ENCODE results near the gene PES1. TPM values are rescaled to one million over a fixed set of nuclear protein-coding genes. Genes with fewer than 3 reads are reported as not detected.
"Not testable (repeated sequence)": the region's sequence is repeated elsewhere in the genome, so short reads cannot be mapped to it uniquely, and the experiment has no call there.

The PES1 gene
- total RNA-seq, 4 donors from 2014 or later: 28.2 to 55.7 (median 42.9) TPM

DNA sequence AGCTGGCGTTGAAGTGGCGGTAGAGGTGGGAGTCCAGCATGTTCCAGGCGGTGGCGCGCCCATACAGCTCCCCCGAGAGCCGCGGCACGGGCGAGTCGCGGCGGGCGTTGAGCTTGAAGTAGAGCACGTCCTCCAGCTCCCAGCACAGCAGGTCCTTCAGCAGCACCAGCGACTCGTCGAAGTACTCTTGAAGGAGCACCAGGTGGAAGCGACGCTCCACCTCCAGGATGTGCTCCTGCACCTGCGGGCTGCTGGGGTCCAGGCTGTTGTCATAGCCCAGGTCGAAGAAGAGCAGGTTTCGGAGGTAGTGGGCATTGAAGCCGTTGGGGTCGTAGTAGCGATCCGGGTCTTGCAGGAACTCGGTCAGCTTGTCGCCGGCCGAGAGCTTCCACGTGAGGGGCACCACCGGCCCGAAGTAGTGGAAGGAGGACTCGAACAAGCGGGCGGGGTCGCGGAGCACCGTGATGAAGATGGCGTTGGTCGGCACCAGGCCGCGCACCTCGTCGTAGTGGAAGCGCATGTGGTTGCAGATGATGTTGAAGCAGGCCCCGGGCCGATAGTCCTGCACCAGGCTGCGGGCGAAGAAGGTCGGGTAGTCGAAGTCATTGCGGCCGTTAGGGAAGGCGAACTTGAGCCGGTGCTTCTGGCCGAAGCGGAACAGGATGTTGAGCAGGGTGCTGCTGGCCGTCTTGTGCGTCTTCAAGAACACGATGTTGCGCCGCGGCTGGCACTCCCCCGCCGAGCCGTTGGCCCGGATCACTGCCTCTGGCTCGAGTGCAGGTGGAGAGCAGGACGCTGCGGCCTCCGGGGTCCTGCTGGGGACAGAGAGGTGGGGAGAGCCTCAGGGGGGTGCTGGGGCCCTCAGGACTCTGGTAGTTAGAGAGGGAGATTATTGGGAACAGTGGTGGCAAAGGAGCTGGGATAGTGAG lies 36.2 kb downstream of the PES1 start:
- no peaks in the 10 kb centered on the region for H3K4me1 ChIP-seq
- H3K36me3 ChIP-seq: peaks cover 0 to 9% (median 0%) of the 10 kb centered on the region in 4 donors
- intact Hi-C loops (cut with DNase I): no loop called here
- no peaks in the 10 kb centered on the region for H3K9me3 ChIP-seq
- no peak overlapping the region for H3K27ac ChIP-seq (replicated peaks in 1 of 4)
- WGBS: 92% methylated on average over 51 of the region's 73 CpGs
- no peak for TF ChIP-seq POLR2AphosphoS5 (IDR thresholded peaks at IDR 0.05)
- TF ChIP-seq POLR2A (IDR thresholded peaks at IDR 0.05; ENCODE audit: low read depth): no peak
- TF ChIP-seq CTCF (IDR thresholded peaks at IDR 0.05): no peak
- TF ChIP-seq EP300 (IDR thresholded peaks at IDR 0.05): no peak
- DNase-seq (ENCODE audit: extremely low spot score): no peak
- no peaks in the 10 kb centered on the region for H3K27me3 ChIP-seq
- no peak overlapping the region for H3K4me3 ChIP-seq

DNA sequence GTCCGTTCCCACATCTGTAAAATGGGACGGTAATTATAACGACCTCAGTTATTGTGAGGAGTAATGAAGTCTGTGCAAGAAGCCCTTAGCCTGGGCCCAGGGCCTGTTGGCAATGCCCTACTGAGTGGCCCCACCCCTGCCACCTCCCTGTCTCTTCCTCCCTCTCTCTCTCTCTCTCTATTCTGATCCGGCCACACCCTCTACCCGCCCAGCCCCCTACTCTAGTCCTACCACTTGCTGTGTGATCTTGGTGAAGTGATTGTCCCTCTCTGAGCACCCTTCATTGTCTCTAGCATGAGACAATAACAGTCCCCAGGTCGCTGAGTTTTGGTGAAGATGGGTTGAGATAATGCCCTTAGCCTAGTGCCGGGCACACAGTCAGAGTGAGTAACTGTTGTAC lies 37.7 kb downstream of the PES1 start:
- no peak for DNase-seq (ENCODE audit: extremely low spot score)
- H3K4me1 ChIP-seq: no peaks in the 10 kb centered on the region
- WGBS: 84% methylated on average over 7 of the region's 7 CpGs
- H3K27me3 ChIP-seq: peaks cover 0 to 7% (median 0%) of the 10 kb centered on the region in 4 donors
- no peak overlapping the region for H3K4me3 ChIP-seq
- peaks cover 0 to 9% (median 0%) of the 10 kb centered on the region in 4 donors for H3K36me3 ChIP-seq
- intact Hi-C loops (cut with DNase I): no loop called here
- H3K9me3 ChIP-seq: no peaks in the 10 kb centered on the region
- H3K27ac ChIP-seq (replicated peaks in 1 of 4): no peak overlapping the region
- TF ChIP-seq POLR2A (IDR thresholded peaks at IDR 0.05; ENCODE audit: low read depth) (no peak), CTCF (IDR thresholded peaks at IDR 0.05) (no peak), POLR2AphosphoS5 (IDR thresholded peaks at IDR 0.05) (no peak), EP300 (IDR thresholded peaks at IDR 0.05) (no peak)

DNA sequence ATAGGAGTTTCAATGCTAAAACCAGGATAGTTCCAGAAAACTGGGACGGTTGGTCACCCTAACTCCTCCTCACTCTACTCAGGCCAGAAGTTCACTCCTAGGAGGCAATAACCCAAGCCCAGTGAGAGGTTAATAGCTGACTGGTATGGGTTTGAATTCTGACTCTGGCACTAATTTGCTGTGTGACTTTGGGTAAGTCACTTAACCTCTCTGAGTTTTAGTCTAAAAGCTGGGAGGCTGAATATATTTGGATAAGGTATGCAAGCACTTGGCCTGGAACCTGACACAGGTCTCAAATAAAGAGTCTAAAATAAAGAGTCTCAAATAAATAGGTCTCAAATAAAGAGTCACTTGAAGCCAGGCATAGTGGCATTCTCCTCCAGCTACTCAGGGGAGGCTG lies 39.0 kb downstream of the PES1 start:
- intact Hi-C loops (cut with DNase I): no loop called here
- WGBS: 44% methylated on average over 1 of the region's 1 CpG
- peaks cover 0 to 9% (median 0%) of the 10 kb centered on the region in 4 donors for H3K36me3 ChIP-seq
- peaks cover 0 to 10% (median 0%) of the 10 kb centered on the region in 4 donors for H3K27me3 ChIP-seq
- DNase-seq (ENCODE audit: extremely low spot score): no peak
- H3K9me3 ChIP-seq: no peaks in the 10 kb centered on the region
- TF ChIP-seq POLR2AphosphoS5 (IDR thresholded peaks at IDR 0.05): no peak
- TF ChIP-seq EP300 (IDR thresholded peaks at IDR 0.05): no peak
- TF ChIP-seq POLR2A (IDR thresholded peaks at IDR 0.05; ENCODE audit: low read depth): no peak
- TF ChIP-seq CTCF (IDR thresholded peaks at IDR 0.05): no peak
- H3K4me3 ChIP-seq: no peak overlapping the region
- H3K27ac ChIP-seq (replicated peaks in 1 of 4): no peak overlapping the region
- no peaks in the 10 kb centered on the region for H3K4me1 ChIP-seq

GRCh38 chr22:30551813-30552212 lies 39.9 kb downstream of the PES1 start:
- H3K27ac ChIP-seq (replicated peaks in 1 of 4); DNase-seq (ENCODE audit: extremely low spot score); H3K36me3 ChIP-seq; H3K9me3 ChIP-seq; H3K4me3 ChIP-seq; H3K4me1 ChIP-seq; intact Hi-C loops (cut with DNase I): not testable (repeated sequence)
- 92% methylated on average over 3 of the region's 3 CpGs for WGBS
- H3K27me3 ChIP-seq: peaks cover 0 to 16% (median 0%) of the 10 kb centered on the region in 4 donors

DNA sequence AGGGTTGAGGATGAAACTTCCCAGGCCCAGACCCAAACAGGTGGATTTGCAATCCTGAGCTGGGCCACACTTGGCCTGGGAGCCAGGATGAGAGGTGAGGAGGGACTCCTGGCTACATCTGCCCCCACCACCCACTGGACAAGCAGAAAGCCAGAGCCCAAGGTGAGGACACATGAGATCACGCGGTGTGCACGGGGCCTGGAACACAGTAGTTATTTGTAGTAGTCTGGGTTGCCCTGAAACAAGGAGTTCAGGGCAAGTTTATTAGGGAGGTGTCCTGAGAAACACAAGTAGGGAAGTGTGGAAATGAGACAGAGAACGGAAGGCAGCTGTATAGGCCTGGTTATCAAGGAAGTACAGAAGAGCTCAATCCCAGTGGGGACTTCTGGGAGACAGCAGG lies 44.5 kb downstream of the PES1 start:
- Histone ChIP-seq H3K36me3 (no peaks in the 10 kb centered on the region), H3K27me3 (peaks cover 0 to 59% (median 2%) of the 10 kb centered on the region in 4 donors), H3K4me1 (peaks cover 2 to 8% (median 7%) of the 10 kb centered on the region in 4 donors), H3K27ac (replicated peaks in 1 of 4) (no peak overlapping the region), H3K9me3 (no peaks in the 10 kb centered on the region), H3K4me3 (no peak overlapping the region)
- TF ChIP-seq EP300 (IDR thresholded peaks at IDR 0.05): no peak
- no peak for TF ChIP-seq POLR2AphosphoS5 (IDR thresholded peaks at IDR 0.05)
- no peak for TF ChIP-seq CTCF (IDR thresholded peaks at IDR 0.05)
- TF ChIP-seq POLR2A (IDR thresholded peaks at IDR 0.05; ENCODE audit: low read depth): no peak
- WGBS: 90% methylated on average over 4 of the region's 4 CpGs
- no peak for DNase-seq (ENCODE audit: extremely low spot score)
- intact Hi-C loops (cut with DNase I): no loop called here

Measured in esophagus muscularis mucosa (tissue), 4 donors.